B cell (primary cell): ENCODE results near the gene CLDN7.

ENCODE experiments used
- EZH2 ChIP-seq: IDR thresholded peaks from 2 replicates; pipeline ENCODE4 v1.6.1; 2012; ENCODE audit warnings: borderline replicate concordance, low read depth, mild to moderate bottlenecking, moderate library complexity, low read length; ENCODE audit not compliant: insufficient read depth, poor library complexity, severe bottlenecking
- TF ChIP-seq, protein P1 (sequence below): fragments of 200-600 bp; IDR thresholded peaks from one replicate; pipeline ENCODE4 v1.8.0; 2022; ENCODE audit warnings: antibody characterized with exemption, mild to moderate bottlenecking

DNA sequence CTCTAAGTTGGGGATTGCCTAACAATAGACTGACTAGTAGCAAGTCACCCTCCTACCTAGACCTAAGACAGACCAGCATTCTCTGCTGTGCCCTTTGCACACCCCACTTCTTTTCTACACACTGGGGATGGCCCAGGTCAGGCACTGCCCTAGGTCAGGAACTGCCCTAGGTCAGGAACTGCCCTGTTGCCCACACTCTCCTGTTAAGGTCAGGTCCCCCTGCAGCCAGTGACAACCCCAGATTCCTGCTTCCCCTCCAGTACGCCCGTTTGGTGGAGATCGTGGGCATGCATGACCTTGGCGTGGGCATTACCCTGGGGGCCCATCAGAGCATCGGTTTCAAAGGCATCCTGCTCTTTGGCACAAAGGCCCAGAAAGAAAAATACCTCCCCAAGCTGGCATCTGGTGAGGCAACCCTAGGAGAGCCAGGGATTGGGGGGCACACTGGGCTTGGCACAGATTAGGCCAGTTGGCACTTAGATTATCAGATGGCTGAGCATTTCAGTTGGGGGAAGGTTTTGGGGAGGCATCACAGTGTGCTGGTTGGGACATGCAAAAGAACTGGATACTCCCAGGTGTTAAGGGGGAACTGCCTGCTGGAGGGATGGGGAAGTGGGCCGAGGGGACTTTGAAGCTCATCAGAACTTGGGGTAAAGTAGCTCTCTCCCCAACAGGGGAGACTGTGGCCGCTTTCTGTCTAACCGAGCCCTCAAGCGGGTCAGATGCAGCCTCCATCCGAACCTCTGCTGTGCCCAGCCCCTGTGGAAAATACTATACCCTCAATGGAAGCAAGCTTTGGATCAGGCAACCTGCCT, 40.8 kb downstream of the CLDN7 start:
- TF ChIP-seq, protein P1, sequence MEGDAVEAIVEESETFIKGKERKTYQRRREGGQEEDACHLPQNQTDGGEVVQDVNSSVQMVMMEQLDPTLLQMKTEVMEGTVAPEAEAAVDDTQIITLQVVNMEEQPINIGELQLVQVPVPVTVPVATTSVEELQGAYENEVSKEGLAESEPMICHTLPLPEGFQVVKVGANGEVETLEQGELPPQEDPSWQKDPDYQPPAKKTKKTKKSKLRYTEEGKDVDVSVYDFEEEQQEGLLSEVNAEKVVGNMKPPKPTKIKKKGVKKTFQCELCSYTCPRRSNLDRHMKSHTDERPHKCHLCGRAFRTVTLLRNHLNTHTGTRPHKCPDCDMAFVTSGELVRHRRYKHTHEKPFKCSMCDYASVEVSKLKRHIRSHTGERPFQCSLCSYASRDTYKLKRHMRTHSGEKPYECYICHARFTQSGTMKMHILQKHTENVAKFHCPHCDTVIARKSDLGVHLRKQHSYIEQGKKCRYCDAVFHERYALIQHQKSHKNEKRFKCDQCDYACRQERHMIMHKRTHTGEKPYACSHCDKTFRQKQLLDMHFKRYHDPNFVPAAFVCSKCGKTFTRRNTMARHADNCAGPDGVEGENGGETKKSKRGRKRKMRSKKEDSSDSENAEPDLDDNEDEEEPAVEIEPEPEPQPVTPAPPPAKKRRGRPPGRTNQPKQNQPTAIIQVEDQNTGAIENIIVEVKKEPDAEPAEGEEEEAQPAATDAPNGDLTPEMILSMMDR = no peak
- TF ChIP-seq EZH2 = no peak
